BLaER1 (cell line): ENCODE measurements around the gene AASDH.

Experiments used
- H3K27ac ChIP-seq: shearing (Covaris generic); formaldehyde crosslinking; 2 replicates; pipeline ENCODE4 v1.8.1; 2022
- H3K27me3 ChIP-seq: shearing (Covaris generic); formaldehyde crosslinking; 2 replicates; pipeline ENCODE4 v1.8.1; 2022
- H3K36me3 ChIP-seq: shearing (Covaris generic); formaldehyde crosslinking; 2 replicates; pipeline ENCODE4 v1.8.1; 2022
- H3K4me1 ChIP-seq: shearing (Covaris generic); formaldehyde crosslinking; 2 replicates; pipeline ENCODE4 v1.8.1; 2022
- H3K4me2 ChIP-seq: shearing (Covaris generic); formaldehyde crosslinking; 2 replicates; pipeline ENCODE4 v1.8.1; 2022
- H3K4me3 ChIP-seq: shearing (Covaris generic); formaldehyde crosslinking; 2 replicates; pipeline ENCODE4 v1.8.1; 2022
- H3K9ac ChIP-seq: shearing (Covaris generic); formaldehyde crosslinking; 2 replicates; pipeline ENCODE4 v1.8.1; 2022
- H3K9me3 ChIP-seq: shearing (Covaris generic); formaldehyde crosslinking; 2 replicates; pipeline ENCODE4 v1.8.1; 2022
- H4K20me1 ChIP-seq: shearing (Covaris generic); formaldehyde crosslinking; 2 replicates; pipeline ENCODE4 v1.8.1; 2022
- Cebpa-rat ChIP-seq: shearing (Covaris generic); IDR thresholded peaks from 2 replicates; pipeline ENCODE4 v1.8.1; 2022

AASDH gene

GRCh38 chr4:56310401-56311125 is 76.7 kb downstream of the AASDH start:
- no peak overlapping the region for H3K27ac ChIP-seq
- H4K20me1 ChIP-seq: no peaks in the 10 kb centered on the region
- H3K9me3 ChIP-seq: peaks cover 17% of the 10 kb centered on the region; the same call in 1 of the 2 replicates
- H3K36me3 ChIP-seq: peaks cover 83% of the 10 kb centered on the region
- H3K27me3 ChIP-seq: no peaks in the 10 kb centered on the region
- no peak overlapping the region for H3K4me3 ChIP-seq
- no peak overlapping the region for H3K4me2 ChIP-seq
- TF ChIP-seq Cebpa-rat: no peak
- H3K4me1 ChIP-seq: peaks cover 20% of the 10 kb centered on the region
- no peak overlapping the region for H3K9ac ChIP-seq

- no peaks in the 10 kb centered on the region for H3K9me3 ChIP-seq
- no peak for TF ChIP-seq Cebpa-rat
Measured at GRCh38 chr4:56308384-56308783, 78.9 kb downstream of the AASDH start.

GRCh38 chr4:56307423-56307822 is 79.9 kb downstream of the AASDH start:
- H3K9me3 ChIP-seq: no peaks in the 10 kb centered on the region
- H4K20me1 ChIP-seq: no peaks in the 10 kb centered on the region
- H3K4me1 ChIP-seq: peaks cover 26% of the 10 kb centered on the region
- no peak overlapping the region for H3K4me2 ChIP-seq
- H3K27me3 ChIP-seq: no peaks in the 10 kb centered on the region
- no peak for TF ChIP-seq Cebpa-rat
- H3K36me3 ChIP-seq: peaks cover 56% of the 10 kb centered on the region
- no peak overlapping the region for H3K9ac ChIP-seq
- no peak overlapping the region for H3K27ac ChIP-seq
- H3K4me3 ChIP-seq: no peak overlapping the region

More at GRCh38 chr4:56308384-56308783, 78.9 kb downstream of the AASDH start:
- H3K4me2 ChIP-seq: no peak overlapping the region
- no peak overlapping the region for H3K27ac ChIP-seq
- no peak overlapping the region for H3K9ac ChIP-seq
- no peak overlapping the region for H3K4me3 ChIP-seq
- H3K27me3 ChIP-seq: no peaks in the 10 kb centered on the region
- peaks cover 65% of the 10 kb centered on the region for H3K36me3 ChIP-seq
- peaks cover 26% of the 10 kb centered on the region for H3K4me1 ChIP-seq
- H4K20me1 ChIP-seq: no peaks in the 10 kb centered on the region

GRCh38 chr4:56305390-56305789 is 81.9 kb downstream of the AASDH start:
- Histone ChIP-seq H3K4me1 (peaks cover 24% of the 10 kb centered on the region), H3K36me3 (peaks cover 36% of the 10 kb centered on the region)
- TF ChIP-seq Cebpa-rat: no peak

GRCh38 chr4:56303921-56304320 is 83.4 kb downstream of the AASDH start:
- Histone ChIP-seq H3K27me3 (no peaks in the 10 kb centered on the region), H3K4me1 (peaks cover 22% of the 10 kb centered on the region), H3K36me3 (peaks cover 28% of the 10 kb centered on the region), H3K27ac (no peak overlapping the region), H3K4me3 (no peak overlapping the region), H3K9me3 (no peaks in the 10 kb centered on the region), H4K20me1 (no peaks in the 10 kb centered on the region), H3K4me2 (no peak overlapping the region), H3K9ac (no peak overlapping the region)
- TF ChIP-seq Cebpa-rat: no peak

More at GRCh38 chr4:56305390-56305789, 81.9 kb downstream of the AASDH start:
- Histone ChIP-seq H3K4me2 (no peak overlapping the region), H3K9ac (no peak overlapping the region), H3K27me3 (no peaks in the 10 kb centered on the region), H3K27ac (no peak overlapping the region), H3K9me3 (no peaks in the 10 kb centered on the region), H4K20me1 (no peaks in the 10 kb centered on the region), H3K4me3 (no peak overlapping the region)

GRCh38 chr4:56302760-56303159 is 84.5 kb downstream of the AASDH start:
- H3K9me3 ChIP-seq: no peaks in the 10 kb centered on the region
- no peak overlapping the region for H3K4me3 ChIP-seq
- no peak for TF ChIP-seq Cebpa-rat
- H3K4me2 ChIP-seq: no peak overlapping the region
- no peak overlapping the region for H3K27ac ChIP-seq
- peaks cover 22% of the 10 kb centered on the region for H3K4me1 ChIP-seq
- no peaks in the 10 kb centered on the region for H4K20me1 ChIP-seq
- H3K9ac ChIP-seq: no peak overlapping the region
- peaks cover 21% of the 10 kb centered on the region for H3K36me3 ChIP-seq
- no peaks in the 10 kb centered on the region for H3K27me3 ChIP-seq

GRCh38 chr4:56301997-56302496 is 85.2 kb downstream of the AASDH start:
- Histone ChIP-seq H3K36me3 (0 out of 2 replicates have a peak, but pooled peaks cover 14% of the 10 kb centered on the region), H3K9me3 (no peaks in the 10 kb centered on the region), H3K4me3 (no peak overlapping the region), H3K9ac (no peak overlapping the region), H3K4me2 (no peak overlapping the region), H3K4me1 (peaks cover 18% of the 10 kb centered on the region), H3K27me3 (no peaks in the 10 kb centered on the region), H3K27ac (no peak overlapping the region), H4K20me1 (no peaks in the 10 kb centered on the region)
- no peak for TF ChIP-seq Cebpa-rat

- Histone ChIP-seq H3K27ac (no peak overlapping the region), H3K4me2 (no peak overlapping the region), H3K36me3 (0 out of 2 replicates have a peak, but pooled peaks cover 14% of the 10 kb centered on the region), H3K9me3 (no peaks in the 10 kb centered on the region), H3K4me3 (no peak overlapping the region), H4K20me1 (no peaks in the 10 kb centered on the region), H3K27me3 (no peaks in the 10 kb centered on the region), H3K4me1 (peaks cover 11% of the 10 kb centered on the region), H3K9ac (no peak overlapping the region)
- no peak for TF ChIP-seq Cebpa-rat
Measured at GRCh38 chr4:56301181-56301996, 85.9 kb downstream of the AASDH start.

- no peaks in the 10 kb centered on the region for H3K27me3 ChIP-seq
- H3K4me3 ChIP-seq: no peak overlapping the region
- H3K36me3 ChIP-seq: peaks cover 17% of the 10 kb centered on the region; the same call in 1 of the 2 replicates
- H3K4me2 ChIP-seq: no peak overlapping the region
- no peak for TF ChIP-seq Cebpa-rat
- no peak overlapping the region for H3K27ac ChIP-seq
- H3K4me1 ChIP-seq: no peaks in the 10 kb centered on the region
- no peak overlapping the region for H3K9ac ChIP-seq
- H3K9me3 ChIP-seq: peaks cover 7% of the 10 kb centered on the region; the same call in 1 of the 2 replicates
- H4K20me1 ChIP-seq: no peaks in the 10 kb centered on the region
Measured at GRCh38 chr4:56298236-56298635, 89.1 kb downstream of the AASDH start.

- H3K9ac ChIP-seq: no peak overlapping the region
- no peak overlapping the region for H3K4me2 ChIP-seq
- TF ChIP-seq Cebpa-rat: no peak
- no peaks in the 10 kb centered on the region for H3K4me1 ChIP-seq
- peaks cover 9% of the 10 kb centered on the region; the same call in 1 of the 2 replicates for H3K9me3 ChIP-seq
- no peak overlapping the region for H3K27ac ChIP-seq
- no peaks in the 10 kb centered on the region for H3K27me3 ChIP-seq
- H3K4me3 ChIP-seq: no peak overlapping the region
- no peaks in the 10 kb centered on the region for H4K20me1 ChIP-seq
- H3K36me3 ChIP-seq: peaks cover 19% of the 10 kb centered on the region; the same call in 1 of the 2 replicates
Measured at GRCh38 chr4:56297776-56298175, 89.5 kb downstream of the AASDH start.
